Stimulated activated CD8-positive, alpha-beta memory T cell treated with anti-CD3 and anti-CD28 coated beads, Interleukin-12 subunit alpha, Interleukin-12 subunit beta, amount 100 ng/mL, for 1 hour (primary cell): Measurements from ENCODE around the gene CISTR.

Source experiments
- DNase-seq: peaks from one replicate; pipeline ENCODE4 v3.0.0-alpha.2; 2020; ENCODE audit warnings: low read depth

CISTR gene

GRCh38 chr12:53743266-53744129 lies 8.3 kb downstream of the CISTR start:
- DNase-seq = peak; percentile 56

GRCh38 chr12:53740130-53740491 lies 11.7 kb downstream of the CISTR start:
- no peak for DNase-seq

- no peak for DNase-seq
These were observed 12.3 kb downstream of the CISTR start for GRCh38 chr12:53739214-53740129.

GRCh38 chr12:53738406-53739213 lies 13.2 kb downstream of the CISTR start:
- peak; percentile 15 for DNase-seq

DNA sequence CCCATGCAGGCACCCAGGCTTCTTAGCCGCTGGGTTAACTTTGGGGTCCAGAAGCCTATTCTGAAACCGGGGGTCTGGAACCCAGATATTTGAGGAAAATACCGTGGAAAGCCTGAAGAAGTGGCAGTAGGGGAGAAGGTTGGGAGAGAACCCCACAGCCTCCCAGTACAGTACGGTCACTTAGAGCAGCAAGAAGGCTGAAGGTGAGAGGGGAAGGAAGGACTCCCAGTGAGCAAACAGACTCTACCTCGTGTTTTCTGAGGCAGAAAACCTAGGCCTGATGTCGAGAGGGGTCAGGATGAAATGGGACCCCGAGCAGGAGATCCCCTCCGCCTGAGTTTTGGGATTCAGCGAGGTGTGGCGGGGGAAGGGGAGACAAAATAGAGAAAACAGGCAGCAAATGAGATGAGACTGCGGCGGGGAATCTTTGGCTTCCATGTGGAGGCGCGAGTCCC lies 13.8 kb downstream of the CISTR start:
- DNase-seq = no peak

DNA sequence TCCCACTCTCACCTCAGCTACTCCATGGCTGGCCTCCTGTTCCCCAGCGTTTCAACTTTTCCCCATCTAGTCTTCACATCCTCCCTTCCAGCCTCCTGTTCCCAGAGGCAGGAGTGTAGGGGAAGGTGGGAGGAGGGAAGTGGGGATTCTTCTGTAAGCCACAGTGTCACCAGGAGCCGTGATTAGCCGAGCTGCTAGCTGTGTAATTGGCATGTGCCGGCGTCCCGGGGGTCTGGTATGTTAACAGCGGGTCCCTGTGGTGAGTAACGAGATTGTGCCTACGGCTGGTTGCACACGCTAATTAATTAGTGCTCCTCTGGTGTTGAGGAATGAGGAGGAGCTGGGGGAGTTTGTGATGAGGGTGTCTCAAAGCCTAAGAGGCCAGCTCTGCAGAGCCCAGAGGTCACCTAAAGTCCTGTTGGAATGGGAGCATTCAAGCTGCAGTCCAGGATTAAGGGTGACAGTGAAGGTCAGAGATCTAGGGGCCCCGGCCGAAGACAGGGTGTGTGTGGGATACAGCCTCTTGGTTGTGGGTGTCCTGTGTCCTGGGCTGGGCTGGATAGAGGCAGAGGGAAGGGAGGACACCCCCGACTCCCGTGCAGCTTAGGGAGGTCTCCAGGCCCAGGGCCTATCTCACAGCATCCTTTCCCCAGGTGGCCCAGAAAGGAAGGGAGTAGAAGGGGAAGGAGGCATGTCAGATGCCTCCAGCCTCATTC lies 14.5 kb downstream of the CISTR start:
- no peak for DNase-seq

DNA sequence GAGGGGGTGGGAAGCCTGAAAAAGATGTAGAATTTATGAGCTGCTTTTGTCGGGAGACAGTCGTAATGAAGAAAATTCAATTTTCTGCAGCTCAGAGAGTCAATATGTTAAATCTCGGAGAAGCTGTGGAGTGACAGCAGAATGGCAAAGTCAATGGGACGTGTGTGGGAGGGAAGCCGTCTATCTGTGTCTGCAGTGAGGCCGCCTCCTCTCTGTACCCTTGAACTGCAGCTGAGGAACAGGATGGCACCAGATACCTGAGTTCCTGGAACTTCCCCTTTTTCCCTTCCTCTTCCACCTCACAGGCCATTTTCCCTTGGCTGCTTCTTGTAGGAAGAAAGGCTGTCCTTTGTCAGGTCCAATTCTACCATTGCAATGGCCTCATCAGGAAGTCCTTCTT lies 15.2 kb downstream of the CISTR start:
- DNase-seq = no peak

DNA sequence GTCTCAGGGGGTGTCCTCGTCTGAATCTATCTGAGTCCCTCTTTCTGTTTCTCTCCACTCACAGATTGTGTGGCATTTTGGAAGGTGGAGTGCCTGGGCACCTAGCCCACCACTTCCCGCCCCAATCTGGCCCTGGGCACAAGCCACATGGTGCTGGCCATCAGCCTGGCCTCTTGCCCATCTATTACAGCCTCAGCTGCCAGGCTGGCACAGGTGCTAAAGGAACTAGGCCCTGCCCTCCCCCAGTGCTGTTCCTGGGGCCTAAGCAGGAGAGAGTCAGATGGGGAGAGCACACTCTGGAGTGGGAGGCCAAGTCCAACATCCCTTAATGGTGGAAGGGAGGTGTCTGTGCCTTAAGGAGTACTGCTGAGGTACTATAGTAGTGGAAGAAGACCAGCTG lies 16.2 kb downstream of the CISTR start:
- DNase-seq = no peak

- DNase-seq = no peak
These were observed 17.4 kb downstream of the CISTR start for GRCh38 chr12:53734425-53734824.

- DNase-seq = no peak
These were observed 18.0 kb downstream of the CISTR start for GRCh38 chr12:53733807-53734200.

- no peak for DNase-seq
These were observed 18.6 kb downstream of the CISTR start for GRCh38 chr12:53733051-53733806.

GRCh38 chr12:53729644-53730043 lies 22.1 kb downstream of the CISTR start:
- no peak for DNase-seq

- no peak for DNase-seq
These were observed 23.6 kb downstream of the CISTR start for GRCh38 chr12:53728206-53728605.

- DNase-seq = peak; percentile 91
These were observed 24.3 kb downstream of the CISTR start, which contains the start of gene CALCOCO1 for GRCh38 chr12:53727310-53728041. CALCOCO1 (minus strand) TSS chr12:53727452; CDS start chr12:53725242, 2,210 bp downstream.

DNA sequence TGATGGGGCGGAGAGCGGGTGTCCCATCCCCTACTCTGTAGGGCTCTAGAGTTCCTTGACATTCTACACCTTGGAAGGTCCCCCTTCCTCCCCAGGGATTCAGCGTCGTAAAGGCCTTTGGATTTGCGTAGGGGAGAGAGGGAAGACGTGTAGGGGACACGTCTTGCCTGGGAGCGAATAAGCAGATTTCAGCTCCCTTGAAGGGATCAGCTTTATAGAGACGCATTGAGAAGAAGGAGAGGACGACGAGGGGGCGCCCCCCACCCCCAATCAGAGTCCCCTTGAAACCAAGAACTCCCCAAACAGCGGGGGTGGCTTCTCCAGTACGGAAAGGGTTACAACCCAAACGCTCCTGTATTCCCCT lies 24.9 kb downstream of the CISTR start:
- no peak for DNase-seq

GRCh38 chr12:53726341-53726740 lies 25.4 kb downstream of the CISTR start:
- no peak for DNase-seq

DNA sequence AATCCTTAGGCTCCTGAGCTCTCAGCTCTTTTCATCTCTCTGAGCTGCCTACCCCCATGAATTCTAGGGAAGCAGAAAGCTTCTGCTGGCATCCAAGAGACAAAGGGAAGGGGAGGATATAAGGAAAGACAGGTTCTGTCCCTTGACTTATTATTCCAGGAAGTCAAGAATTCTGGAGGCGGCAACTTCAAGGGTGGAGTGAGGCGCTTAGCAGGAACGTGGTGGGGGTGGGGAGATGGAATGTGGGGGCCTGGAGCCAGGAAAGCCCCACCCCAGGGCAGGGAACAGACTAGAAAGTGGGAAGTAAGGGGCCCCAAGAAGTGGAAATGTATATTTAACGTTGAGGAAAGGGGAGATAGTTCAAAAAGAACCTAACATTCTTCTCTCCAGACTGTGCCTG lies 26.0 kb downstream of the CISTR start:
- DNase-seq = no peak

GRCh38 chr12:53722450-53723041 lies 29.2 kb downstream of the CISTR start:
- no peak for DNase-seq

DNA sequence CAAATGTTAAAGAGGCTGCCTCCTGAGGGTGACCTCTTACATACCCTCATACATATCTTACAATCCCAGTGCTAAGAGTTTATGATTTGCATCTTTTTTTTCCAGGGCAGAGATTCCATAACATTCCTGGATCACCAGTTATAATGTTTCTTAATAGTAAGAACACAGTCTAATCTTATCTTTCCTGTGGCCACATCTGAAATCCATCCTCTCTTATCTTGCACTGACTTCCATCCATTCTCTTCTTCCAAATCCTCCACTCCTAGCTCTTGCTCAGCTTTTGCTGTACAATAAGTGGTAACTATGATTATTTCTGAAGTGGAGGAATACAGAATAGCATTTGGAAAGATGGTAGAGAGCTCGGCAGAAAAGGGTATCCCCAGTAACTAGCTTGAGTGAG lies 30.8 kb downstream of the CISTR start:
- no peak for DNase-seq

DNA sequence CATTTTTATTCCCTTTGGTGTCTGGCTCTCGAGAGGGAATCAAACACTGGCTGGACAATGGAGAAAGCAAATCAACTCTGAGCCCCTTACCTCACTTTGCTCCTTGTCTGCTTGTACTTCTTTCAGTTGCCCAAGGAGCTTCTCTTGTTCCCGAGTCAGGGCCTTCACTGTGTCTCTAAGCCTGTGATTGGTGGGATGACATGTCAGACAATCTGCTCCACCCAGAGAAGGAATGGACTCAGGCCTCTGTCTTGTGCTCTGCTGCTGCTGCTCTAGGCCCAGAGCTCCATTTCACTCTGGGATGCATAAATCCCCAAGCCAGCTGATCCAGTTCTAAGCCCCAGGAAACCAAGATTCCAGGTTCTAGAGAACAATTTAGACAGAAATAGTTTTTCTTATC lies 32.1 kb downstream of the CISTR start:
- no peak for DNase-seq
